Smooth muscle cell (in vitro differentiated cells): ENCODE data around the gene PSMC1. TPM values are rescaled to one million over a fixed set of nuclear protein-coding genes. Genes with fewer than 3 reads are reported as not detected.
A peak's percentile ranks its signal among the peaks of the same experiment; 100 is the strongest.
"Not testable (repeated sequence)": the region's sequence is repeated elsewhere in the genome, so short reads cannot be mapped to it uniquely, and the experiment has no call there.

Source experiments
- DNase-seq: peaks from one replicate; lab custom pipeline; 2025; ENCODE audit not compliant: unreplicated experiment; lab: John Stamatoyannopoulos, UW
- H2AFZ ChIP-seq: fragments of 200-600 bp; sonication (generic); 2 replicates; pipeline ENCODE4 v1.6.0; 2016; ENCODE audit warnings: antibody characterized with exemption, low read depth, mild to moderate bottlenecking
- H3F3A ChIP-seq: fragments of 200-600 bp; sonication (generic); 2 replicates; pipeline ENCODE4 v1.6.0; 2017; ENCODE audit warnings: antibody characterized with exemption, low read depth
- H3K27ac ChIP-seq: fragments of 200-600 bp; sonication (generic); 2 replicates; pipeline ENCODE4 v1.5.1; 2016; ENCODE audit warnings: low read depth, mild to moderate bottlenecking
- H3K27me3 ChIP-seq: fragments of 200-600 bp; sonication (generic); 2 replicates; pipeline ENCODE4 v1.6.1; 2016; ENCODE audit warnings: low read depth, mild to moderate bottlenecking
- H3K36me3 ChIP-seq: fragments of 200-600 bp; sonication (generic); 2 replicates; pipeline ENCODE4 v1.5.1; 2016; ENCODE audit warnings: low read depth
- H3K4me1 ChIP-seq: fragments of 200-600 bp; sonication (generic); 2 replicates; pipeline ENCODE4 v1.5.1; 2016; ENCODE audit warnings: low read depth
- H3K4me2 ChIP-seq: fragments of 200-600 bp; sonication (generic); 2 replicates; pipeline ENCODE4 v1.6.0; 2016; ENCODE audit warnings: mild to moderate bottlenecking
- H3K4me3 ChIP-seq: fragments of 200-600 bp; sonication (generic); 2 replicates; pipeline ENCODE4 v1.5.1; 2016; ENCODE audit warnings: mild to moderate bottlenecking
- H3K79me2 ChIP-seq: fragments of 200-600 bp; sonication (generic); 2 replicates; pipeline ENCODE4 v1.6.0; 2016; ENCODE audit warnings: low read depth, mild to moderate bottlenecking
- H3K9ac ChIP-seq: fragments of 200-600 bp; sonication (generic); 2 replicates; pipeline ENCODE4 v1.6.0; 2016; ENCODE audit warnings: low read depth
- H3K9me3 ChIP-seq: fragments of 200-600 bp; sonication (generic); replicated peaks from 2 replicates; pipeline ENCODE4 v1.5.1; 2016; ENCODE audit warnings: low read depth
- H4K20me1 ChIP-seq: fragments of 200-600 bp; sonication (generic); 2 replicates; pipeline ENCODE4 v1.6.0; 2016; ENCODE audit warnings: low read depth
- WGBS: methylation state at CpG from one replicate; pipeline ENCODE4 v1.1.7; 2016; ENCODE audit warnings: low lambda C conversion rate; 5-methylcytosine and 5-hydroxymethylcytosine counted together
- polyA plus RNA-seq: library from polyadenylated mRNA; unstranded; fragments of >200 nt; fragmentation: Nextera tagmentation; extraction: Ambion mirVana; gene quantifications from 2 replicates; pipeline ENCODE4 v1.2.1, GENCODE V29; 2016
- total RNA-seq: library from RNA; depleted of rRNA; stranded (reverse); fragments of >200 nt; gene quantifications from 2 replicates; pipeline ENCODE4 v1.2.3, GENCODE V29; 2014
- TF ChIP-seq, protein P1 (sequence below): fragments of 200-600 bp; sonication (generic); IDR thresholded peaks from 2 replicates; pipeline ENCODE4 v1.5.1; 2017; ENCODE audit warnings: borderline replicate concordance, mild to moderate bottlenecking, antibody characterized with exemption; ENCODE audit not compliant: insufficient read depth, poor library complexity, severe bottlenecking

Gene PSMC1
- total and polyA plus RNA-seq, 2 experiments from 2014 or later, result 151 to 172 TPM

DNA sequence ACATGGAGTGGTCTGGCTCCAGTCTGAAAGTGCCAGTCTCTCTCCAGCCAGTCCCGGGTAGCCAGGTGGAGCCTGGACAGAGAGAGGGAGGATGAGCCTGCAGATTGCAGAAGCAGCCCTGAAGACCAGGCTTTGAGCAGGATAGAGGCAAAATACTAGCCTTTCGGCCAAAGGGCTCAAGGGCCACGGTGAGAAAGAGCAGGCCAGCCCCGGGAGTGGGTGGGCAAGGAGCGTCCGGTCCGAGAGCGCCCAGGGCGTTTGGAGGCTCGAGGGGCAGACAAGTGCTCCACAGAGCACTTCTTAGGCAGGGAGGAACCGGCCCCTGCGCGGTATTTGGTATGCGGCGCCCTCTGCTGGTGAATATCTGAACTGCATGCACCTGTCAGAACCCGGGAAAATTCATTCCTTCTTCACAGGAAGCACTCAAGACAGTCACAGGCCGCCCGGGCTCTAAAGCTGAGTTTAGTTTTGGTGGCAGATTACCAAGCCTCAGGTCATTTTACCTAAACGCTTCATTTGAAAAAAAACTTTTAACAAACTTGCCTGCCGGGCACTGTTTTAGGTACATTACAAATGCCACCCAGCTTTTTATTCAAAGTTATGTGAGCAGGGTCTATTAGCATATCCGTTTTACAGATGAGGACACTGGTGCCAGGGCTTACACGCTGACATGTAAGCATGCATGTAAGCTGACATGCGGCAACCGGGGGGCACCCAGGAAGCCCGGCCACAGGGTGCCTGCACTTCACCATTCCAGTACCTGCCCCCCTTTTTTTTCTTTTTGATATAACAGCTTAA, 21.0 kb upstream of the PSMC1 start:
- Histone ChIP-seq H3K27me3 (no peaks in the 10 kb centered on the region), H3K9me3 (peaks cover 15% of the 10 kb centered on the region), H3K9ac (no peak overlapping the region), H3K79me2 (no peaks in the 10 kb centered on the region), H3K4me1 (no peaks in the 10 kb centered on the region), H3K4me3 (no peak overlapping the region), H4K20me1 (no peaks in the 10 kb centered on the region), H3F3A (no peaks in the 10 kb centered on the region), H3K4me2 (no peak overlapping the region), H2AFZ (no peak overlapping the region), H3K36me3 (no peaks in the 10 kb centered on the region), H3K27ac (no peak overlapping the region)
- TF ChIP-seq, protein P1, sequence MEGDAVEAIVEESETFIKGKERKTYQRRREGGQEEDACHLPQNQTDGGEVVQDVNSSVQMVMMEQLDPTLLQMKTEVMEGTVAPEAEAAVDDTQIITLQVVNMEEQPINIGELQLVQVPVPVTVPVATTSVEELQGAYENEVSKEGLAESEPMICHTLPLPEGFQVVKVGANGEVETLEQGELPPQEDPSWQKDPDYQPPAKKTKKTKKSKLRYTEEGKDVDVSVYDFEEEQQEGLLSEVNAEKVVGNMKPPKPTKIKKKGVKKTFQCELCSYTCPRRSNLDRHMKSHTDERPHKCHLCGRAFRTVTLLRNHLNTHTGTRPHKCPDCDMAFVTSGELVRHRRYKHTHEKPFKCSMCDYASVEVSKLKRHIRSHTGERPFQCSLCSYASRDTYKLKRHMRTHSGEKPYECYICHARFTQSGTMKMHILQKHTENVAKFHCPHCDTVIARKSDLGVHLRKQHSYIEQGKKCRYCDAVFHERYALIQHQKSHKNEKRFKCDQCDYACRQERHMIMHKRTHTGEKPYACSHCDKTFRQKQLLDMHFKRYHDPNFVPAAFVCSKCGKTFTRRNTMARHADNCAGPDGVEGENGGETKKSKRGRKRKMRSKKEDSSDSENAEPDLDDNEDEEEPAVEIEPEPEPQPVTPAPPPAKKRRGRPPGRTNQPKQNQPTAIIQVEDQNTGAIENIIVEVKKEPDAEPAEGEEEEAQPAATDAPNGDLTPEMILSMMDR, result peak; percentile 97
- DNase-seq, result peak; percentile 13
- WGBS, result 28% methylated on average over 25 of the region's 25 CpGs

DNA sequence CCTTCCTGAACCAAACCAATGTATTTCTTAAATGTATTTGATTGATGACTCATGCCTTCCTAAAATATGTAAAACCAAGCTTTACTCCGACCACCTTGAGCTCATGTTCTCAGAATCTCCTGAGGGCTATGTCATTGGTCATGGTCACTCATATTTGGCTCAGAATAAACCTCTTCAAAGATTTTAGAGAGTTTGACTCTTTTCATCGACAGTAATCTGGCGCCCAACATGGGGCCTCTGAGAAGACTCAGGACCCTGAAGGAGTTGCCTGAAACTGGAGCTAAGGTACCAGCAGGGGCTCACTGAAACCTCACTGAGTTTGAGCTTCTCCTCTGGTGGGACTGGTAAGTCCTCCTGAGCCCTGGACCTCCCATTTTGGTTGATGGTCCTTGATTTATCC, 17.2 kb upstream of the PSMC1 start:
- Histone ChIP-seq H4K20me1 (no peaks in the 10 kb centered on the region), H3K27ac (no peak overlapping the region), H3K79me2 (no peaks in the 10 kb centered on the region), H3K36me3 (no peaks in the 10 kb centered on the region), H3K9me3 (peaks cover 15% of the 10 kb centered on the region), H3K4me3 (no peak overlapping the region), H3K4me2 (no peak overlapping the region), H3K4me1 (no peaks in the 10 kb centered on the region), H3K27me3 (no peaks in the 10 kb centered on the region), H3K9ac (no peak overlapping the region), H2AFZ (no peak overlapping the region), H3F3A (no peaks in the 10 kb centered on the region)
- WGBS, result 77% methylated on average over 3 of the region's 3 CpGs
- no peak for DNase-seq
- TF ChIP-seq, protein P1, result no peak

DNA sequence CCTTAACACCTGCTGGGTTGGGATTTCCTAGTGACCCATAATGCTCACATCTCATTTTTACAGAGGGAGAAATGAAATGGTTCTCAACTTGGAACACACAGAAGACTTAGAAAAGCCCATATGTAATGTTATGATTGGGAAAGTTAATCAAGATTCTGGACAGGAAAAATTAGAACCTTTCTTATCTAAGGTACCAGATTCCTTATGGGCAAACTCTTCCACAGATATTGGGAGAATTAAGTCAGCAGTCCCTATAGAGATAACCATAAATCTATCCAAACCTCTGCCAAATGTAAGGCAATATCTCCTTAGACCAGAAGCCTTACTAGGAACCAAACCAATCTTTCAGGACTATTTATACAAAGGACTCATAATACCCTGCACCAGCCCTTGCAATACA, 13.9 kb upstream of the PSMC1 start:
- no peak overlapping the region for H3K9ac ChIP-seq
- H2AFZ ChIP-seq, result no peak overlapping the region
- TF ChIP-seq, protein P1, result no peak
- H3K4me1 ChIP-seq, result no peaks in the 10 kb centered on the region
- no peaks in the 10 kb centered on the region for H3K27me3 ChIP-seq
- no peaks in the 10 kb centered on the region for H3K79me2 ChIP-seq
- H3K27ac ChIP-seq, result no peak overlapping the region
- no peak for DNase-seq
- H3K9me3 ChIP-seq, result peaks cover 15% of the 10 kb centered on the region
- H3F3A ChIP-seq, result no peaks in the 10 kb centered on the region
- H3K4me3 ChIP-seq, result no peak overlapping the region
- H3K4me2 ChIP-seq, result no peak overlapping the region
- no peaks in the 10 kb centered on the region for H3K36me3 ChIP-seq
- no peaks in the 10 kb centered on the region for H4K20me1 ChIP-seq

DNA sequence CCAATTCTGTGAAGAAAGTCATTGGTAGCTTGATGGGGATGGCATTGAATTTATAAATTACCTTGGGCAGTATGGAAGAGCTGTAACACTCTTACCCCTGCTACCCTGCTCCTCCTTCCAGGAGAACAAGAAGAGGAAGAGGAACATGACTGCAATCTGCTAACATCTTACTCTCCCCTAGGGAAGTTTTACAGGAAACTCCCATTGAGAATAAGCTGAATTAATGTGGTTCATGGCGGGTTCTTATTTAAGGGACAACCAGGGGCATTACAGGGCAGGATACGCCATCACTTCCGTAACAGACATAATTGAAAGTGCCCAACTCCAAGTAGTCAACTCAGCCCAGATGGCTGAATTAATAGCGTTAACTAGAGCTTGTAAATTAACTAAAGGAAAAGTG, 9.4 kb upstream of the PSMC1 start:
- 94% methylated on average over 4 of the region's 4 CpGs for WGBS
- no peak overlapping the region for H3K27ac ChIP-seq
- TF ChIP-seq, protein P1, result no peak
- no peaks in the 10 kb centered on the region for H3K9me3 ChIP-seq
- H3F3A ChIP-seq, result no peaks in the 10 kb centered on the region
- no peak overlapping the region for H2AFZ ChIP-seq
- no peaks in the 10 kb centered on the region for H3K79me2 ChIP-seq
- no peak overlapping the region for H3K4me3 ChIP-seq
- no peaks in the 10 kb centered on the region for H3K4me1 ChIP-seq
- H3K4me2 ChIP-seq, result no peak overlapping the region
- H3K27me3 ChIP-seq, result no peaks in the 10 kb centered on the region
- H3K9ac ChIP-seq, result no peak overlapping the region
- no peaks in the 10 kb centered on the region for H3K36me3 ChIP-seq
- no peaks in the 10 kb centered on the region for H4K20me1 ChIP-seq
- DNase-seq, result no peak

DNA sequence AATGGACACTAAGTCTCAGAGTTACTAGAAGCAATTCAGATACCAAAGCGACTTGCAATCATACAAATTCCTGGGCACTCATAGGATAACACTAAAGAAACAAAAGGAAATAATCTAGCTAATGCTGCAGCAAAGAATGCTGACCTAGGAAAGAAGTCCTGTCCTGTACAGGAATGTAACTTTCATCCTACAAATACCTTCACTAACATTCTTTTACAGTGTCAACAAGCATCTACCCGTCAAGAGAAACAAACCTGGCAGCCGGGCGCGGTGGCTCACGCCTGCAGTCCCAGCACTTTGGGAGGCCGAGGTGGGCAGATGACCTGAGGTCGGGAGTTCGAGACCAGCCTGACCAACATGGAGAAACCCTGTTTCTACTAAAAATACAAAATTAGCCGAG, 8.9 kb upstream of the PSMC1 start:
- not testable (repeated sequence) for H3K4me3 ChIP-seq, H3K27me3 ChIP-seq, H3K4me2 ChIP-seq, DNase-seq, H3K36me3 ChIP-seq, H3K27ac ChIP-seq, H4K20me1 ChIP-seq, H2AFZ ChIP-seq, H3K79me2 ChIP-seq, H3F3A ChIP-seq, H3K9ac ChIP-seq, H3K9me3 ChIP-seq, H3K4me1 ChIP-seq
- WGBS, result 90% methylated on average over 10 of the region's 10 CpGs
